Measurements from ENCODE around the gene DOK5.
A peak's percentile ranks its signal among the peaks of the same experiment; 100 is the strongest.
"Not testable (repeated sequence)": the region's sequence is repeated elsewhere in the genome, so short reads cannot be mapped to it uniquely, and the experiment has no call there.

The DOK5 gene

DNA sequence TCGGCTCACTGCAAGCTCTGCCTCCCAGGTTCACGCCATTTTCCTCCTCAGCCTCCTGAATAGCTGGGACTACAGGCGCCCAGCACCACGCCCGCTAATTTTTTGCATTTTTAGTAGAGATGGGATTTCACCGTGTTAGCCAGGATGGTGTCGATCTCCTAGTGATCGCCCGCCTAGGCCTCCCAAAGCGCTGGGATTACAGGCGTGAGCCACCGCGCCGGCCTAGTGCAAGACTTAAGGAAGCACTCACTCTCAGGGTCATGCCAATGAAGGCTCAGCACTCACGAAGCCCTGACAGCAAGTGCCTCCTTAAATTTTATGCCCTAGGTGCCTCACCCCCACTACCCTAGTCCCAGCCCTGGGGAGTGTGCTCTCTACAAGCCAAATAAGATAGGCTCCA, 4.7 kb upstream of the DOK5 start:
- no peak for DNase-seq

DNA sequence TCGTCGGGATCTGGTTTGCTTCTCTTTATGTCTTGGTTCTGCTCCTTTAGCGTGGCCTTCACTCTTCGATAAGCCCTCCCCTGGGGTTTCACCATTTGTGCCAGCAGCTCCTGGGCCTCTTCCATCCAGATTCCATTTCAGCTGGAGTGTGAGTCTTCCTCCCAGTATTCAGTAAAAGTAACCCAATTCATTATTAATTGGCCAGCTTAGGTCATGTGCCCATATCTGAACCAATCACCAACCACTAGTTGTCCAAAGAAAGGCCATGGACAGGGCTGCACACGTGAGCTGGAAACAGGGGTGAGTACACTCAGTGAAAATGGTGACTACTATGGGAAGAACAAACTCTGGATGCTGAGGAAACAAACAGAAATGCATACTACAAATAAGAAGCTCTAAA, 2.8 kb upstream of the DOK5 start:
- DNase-seq: no peak

DNA sequence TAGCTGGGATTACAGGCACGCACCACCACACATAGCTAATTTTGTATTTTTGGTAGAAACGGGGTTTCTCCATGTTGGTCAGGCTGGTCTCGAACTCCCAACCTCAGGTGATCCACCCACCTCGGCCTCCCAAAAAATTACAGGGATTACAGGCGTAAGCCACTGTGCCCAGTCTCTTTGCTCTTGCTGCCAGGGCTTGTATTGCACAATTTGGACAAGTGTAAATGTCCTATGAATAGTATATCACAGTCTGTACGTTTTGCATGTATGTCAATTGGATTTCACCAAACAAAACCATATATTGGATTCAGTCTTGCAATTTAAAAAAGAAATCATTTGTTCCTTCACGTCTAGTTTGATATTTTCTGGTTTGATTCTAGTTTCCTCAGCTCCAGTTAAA, 2.1 kb upstream of the DOK5 start:
- no peak for DNase-seq

- no peak for DNase-seq
Observed at GRCh38 chr20:54474046-54474445, 1.3 kb upstream of the DOK5 start.

GRCh38 chr20:54474866-54475265, 527 bp upstream of the DOK5 start:
- DNase-seq: peak in 4 of 56 donors; percentile 0 to 24 (median 10)

- DNase-seq: peak in 6 of 56 donors; percentile 2 to 40 (median 16)
Observed at GRCh38 chr20:54476169-54477009, 996 bp downstream of the DOK5 start.

DNA sequence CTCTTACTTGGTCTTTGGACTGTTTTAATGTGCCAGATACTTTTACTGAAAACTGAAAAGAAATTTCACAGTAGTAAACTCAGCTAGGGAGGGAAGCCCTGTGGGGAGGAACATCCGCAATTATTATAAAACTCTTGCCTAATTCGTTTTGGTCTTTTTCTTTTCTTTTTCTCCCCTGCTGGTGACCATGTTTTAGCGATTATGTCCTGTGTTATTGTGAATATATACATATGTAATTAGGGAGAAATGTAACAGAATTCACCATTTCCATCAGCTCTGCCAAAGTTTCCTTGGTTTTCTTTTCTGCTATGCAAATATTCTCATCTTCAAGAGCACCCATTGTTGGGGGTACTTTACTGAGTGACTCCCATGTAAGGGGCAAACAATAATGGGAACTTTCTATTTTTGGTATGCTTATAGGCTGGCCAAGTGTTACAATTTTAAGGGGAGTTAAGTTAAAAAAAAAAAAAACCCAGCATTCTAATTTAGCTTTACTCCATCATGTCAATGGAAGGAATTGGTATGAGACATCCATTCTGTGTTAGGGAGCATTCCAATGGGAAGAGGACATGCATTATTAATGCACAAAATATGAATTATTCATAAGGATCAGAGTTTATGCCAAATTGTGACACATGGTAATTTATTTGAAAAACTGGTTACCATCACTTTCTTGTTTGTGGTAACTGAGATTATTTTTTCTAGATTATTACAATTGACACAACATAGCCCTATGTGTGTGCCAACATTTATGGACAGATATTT, 2.0 kb downstream of the DOK5 start:
- no peak for DNase-seq

DNA sequence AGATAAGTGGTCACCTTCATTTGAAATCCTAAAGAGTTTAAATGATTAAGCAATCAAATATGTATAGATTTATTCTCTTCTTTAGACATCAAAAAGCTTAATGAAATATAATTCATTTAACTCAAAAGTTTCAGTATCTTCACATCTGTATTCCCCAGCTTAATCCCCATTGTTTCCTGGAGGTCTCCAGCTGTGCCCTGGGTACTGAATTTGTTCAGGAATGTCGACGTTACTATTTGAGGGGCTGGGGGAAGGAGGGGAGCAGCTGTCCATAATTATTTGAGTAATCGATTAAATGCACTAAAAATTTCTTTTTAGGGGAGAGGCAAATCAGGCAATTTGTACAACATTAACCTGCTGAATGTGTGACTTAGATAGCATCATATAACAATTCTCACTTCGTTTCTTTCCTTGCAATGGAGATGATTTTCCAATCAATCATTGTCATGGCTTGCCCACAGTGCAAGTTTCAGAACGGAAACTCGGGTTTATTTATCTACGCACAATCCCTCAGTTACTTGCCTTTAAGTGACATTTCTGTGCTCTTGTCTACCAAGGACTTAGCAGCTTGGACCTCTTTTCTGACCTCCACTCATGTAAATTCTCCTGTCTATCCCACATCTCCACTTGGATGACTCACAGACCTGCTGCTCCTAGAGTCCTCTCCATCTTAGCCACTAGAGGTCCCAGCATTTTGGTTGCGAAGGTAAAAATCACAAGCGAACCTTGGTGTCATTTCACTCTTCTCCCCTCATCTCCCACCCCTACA, 3.9 kb downstream of the DOK5 start:
- DNase-seq: no peak

GRCh38 chr20:54479937-54480336, 4.5 kb downstream of the DOK5 start:
- DNase-seq: not testable (repeated sequence)

DNA sequence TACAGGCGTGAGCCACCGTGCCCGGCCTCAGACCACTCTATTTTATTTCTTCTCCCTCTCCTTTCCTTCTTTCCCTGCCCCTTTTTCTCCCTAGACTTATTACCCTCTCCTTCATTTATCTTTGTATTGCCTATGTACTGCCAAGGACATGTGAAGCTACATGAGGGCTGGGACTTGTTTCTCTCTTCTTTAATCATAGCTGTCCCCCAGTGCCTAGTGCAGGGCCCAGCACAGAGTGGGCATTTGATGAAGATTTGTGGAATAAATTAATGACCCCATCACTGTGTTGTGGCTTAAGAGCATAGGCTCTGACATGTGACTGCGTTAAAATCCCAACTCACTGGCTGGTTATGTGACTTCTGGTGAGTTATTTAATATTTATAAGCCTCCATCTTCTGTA, 6.0 kb downstream of the DOK5 start:
- no peak for DNase-seq

DNA sequence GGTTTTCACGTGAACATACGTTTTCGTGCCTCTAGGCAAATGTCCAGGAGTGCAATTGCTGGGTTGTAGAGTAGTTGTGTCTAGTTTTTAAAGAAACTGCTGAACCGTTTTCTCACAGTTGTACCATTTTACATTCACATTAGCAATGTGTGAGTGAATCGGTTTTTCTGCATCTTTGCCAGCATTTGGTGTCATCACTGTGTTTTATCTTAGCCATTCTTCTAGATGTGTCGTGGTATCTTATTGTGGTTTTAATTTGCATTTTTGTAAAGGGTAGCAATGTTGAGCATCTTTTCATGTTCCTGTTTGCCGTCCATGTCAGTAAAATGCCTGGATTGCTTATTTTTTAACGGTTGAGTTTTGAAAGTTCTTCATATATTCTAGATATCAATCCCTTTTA, 10.2 kb downstream of the DOK5 start:
- no peak for DNase-seq

GRCh38 chr20:54486585-54486984, 11.2 kb downstream of the DOK5 start:
- DNase-seq: no peak

GRCh38 chr20:54488442-54488841, 13.0 kb downstream of the DOK5 start:
- DNase-seq: no peak

- DNase-seq: no peak
Observed at GRCh38 chr20:54491506-54491905, 16.1 kb downstream of the DOK5 start.

GRCh38 chr20:54494303-54495006, 19.1 kb downstream of the DOK5 start:
- DNase-seq: no peak

DNA sequence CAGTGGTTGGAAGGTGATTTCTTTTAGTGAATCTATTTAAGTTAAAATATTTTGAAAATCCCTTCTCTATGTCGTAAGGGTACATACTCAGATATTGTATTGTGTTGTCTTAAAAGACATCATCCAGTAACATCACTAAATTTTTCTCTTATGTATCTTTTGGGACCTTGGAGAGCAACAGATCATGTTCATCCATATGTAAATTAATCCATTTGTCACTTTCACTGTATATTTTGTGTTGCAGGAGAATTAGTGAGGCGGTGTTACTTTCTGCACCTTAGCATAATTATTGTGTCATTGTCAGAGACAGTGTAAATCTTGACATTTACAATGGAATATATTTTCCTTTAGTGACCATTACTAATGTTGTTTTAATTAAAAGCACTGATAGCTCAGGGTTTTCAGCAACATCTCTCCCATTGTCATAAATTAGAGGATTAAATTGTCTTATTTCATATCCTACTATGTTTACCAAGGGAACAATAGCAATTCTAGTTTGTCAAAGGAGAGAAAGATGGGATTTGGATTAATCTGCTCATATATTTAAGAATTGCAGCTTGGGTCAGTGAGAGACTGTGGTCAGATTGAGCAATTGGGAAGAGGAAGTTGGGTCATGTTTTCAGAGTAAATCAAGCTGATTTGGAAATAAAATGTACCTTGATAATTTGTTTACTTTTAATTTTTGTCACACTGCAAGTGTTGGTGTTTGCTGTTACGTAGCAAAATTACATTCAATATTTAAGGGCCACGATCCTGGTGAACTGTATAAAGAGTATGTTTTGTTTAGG, 22.7 kb downstream of the DOK5 start:
- DNase-seq: no peak

GRCh38 chr20:54499111-54499510, 23.7 kb downstream of the DOK5 start:
- DNase-seq: no peak

- no peak for DNase-seq
Observed at GRCh38 chr20:54502179-54502578, 26.8 kb downstream of the DOK5 start.

DNA sequence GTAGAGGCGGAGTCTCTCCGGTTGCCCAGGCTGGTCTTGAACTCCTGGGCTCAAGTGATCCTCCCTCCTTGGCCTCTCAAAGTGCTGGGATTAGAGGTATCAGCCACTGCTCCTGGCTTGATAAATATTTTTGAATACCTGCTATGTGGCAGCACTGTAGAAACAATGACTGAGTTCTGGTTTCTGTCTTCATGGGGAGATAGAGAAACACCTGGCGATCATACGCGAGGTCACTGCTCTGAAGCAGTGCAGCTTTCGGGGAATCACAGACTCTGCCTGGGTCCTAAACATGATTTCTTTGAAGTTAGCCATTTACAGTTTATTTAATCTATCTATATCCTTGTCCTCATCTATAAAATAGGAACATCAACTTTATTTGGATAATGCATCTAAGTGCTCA, 31.2 kb downstream of the DOK5 start:
- DNase-seq: no peak

DNA sequence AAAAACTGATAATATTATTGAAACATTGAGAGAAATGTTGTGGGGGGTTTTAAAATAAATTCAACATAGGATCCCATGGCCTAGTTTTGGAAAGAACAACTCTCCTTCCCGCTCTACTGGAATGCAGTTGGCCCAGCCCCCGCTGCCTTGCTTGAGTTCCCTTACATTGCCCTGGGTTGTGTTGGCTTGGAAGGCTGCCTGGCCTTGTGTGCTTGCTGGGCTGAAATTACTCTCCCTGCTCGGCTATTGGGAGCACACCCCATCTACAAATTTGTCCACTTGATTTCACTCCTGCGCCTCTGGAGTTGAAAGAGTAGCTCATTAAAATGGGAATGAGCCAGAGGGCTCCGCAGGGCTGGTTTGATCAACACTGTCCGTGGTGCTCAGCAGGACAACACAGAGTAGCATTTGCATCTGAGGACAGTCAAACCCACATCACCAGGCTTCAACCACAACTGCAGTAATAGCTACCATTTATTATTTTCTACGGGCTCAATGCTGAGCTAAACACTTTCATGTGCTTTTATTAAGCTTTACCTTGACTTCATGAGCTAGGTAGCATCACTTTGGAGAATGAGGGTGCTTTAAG, 35.2 kb downstream of the DOK5 start:
- DNase-seq: peak in 33 of 56 donors; percentile 1 to 66 (median 18)

All from amygdala (tissue), 56 donors.